GM12878 (cell line): Measurements from ENCODE around the gene KAT14. TPM values are rescaled to one million over a fixed set of nuclear protein-coding genes. Genes with fewer than 3 reads are reported as not detected.

Experiments
- ATAC-seq: fragments of 200-7000 bp; cut with Tn5 transposase; 3 replicates; pipeline ENCODE4 v1.9.1; 2020; ENCODE audit warnings: mild to moderate bottlenecking, moderate library complexity
- BruUV-seq: library from RNA; stranded (reverse); fragments of 400-500 nt; replicated peaks from 2 replicates; lab custom pipeline; 2021; lab: Mats Ljungman, UMichigan
- CTCF ChIA-PET: fragments of 300-600 bp; sonication (Branson Sonifier 250); formaldehyde crosslinking; extraction: SDS; loops from one replicate; lab custom pipeline; 2021; ENCODE audit warnings: inconsistent platforms; lab: Yijun Ruan, JAX
- POLR2A ChIA-PET: fragments of 350-600 bp; formaldehyde crosslinking; extraction: SDS; loops from one replicate; lab custom pipeline; 2021; ENCODE audit warnings: inconsistent platforms; lab: Charles Lee
- RAD21 ChIA-PET: fragments of 300-600 bp; sonication (Branson Sonifier 250); formaldehyde crosslinking; loops from one replicate; lab custom pipeline; 2023; ENCODE audit warnings: antibody characterized with exemption; ENCODE audit not compliant: unreplicated experiment; lab: Charles Lee
- SMC1A ChIA-PET: fragments of 300-600 bp; sonication (Branson Sonifier 250); formaldehyde crosslinking; loops from one replicate; lab custom pipeline; 2023; ENCODE audit not compliant: unreplicated experiment, uncharacterized antibody; lab: Charles Lee
- DNase-seq: peaks from one replicate; pipeline ENCODE4 v3.0.0-alpha.2; 2011; ENCODE audit warnings: low read depth, low spot score
- FAIRE-seq: peaks from 3 replicates; lab custom pipeline; 2011; peaks lifted over from hg19 to GRCh38; lab: Jason Lieb, UNC
- H2AFZ ChIP-seq: 2 replicates; pipeline ENCODE4 v1.6.0; 2011; ENCODE audit warnings: low read depth, low read length, control low read depth; ENCODE audit not compliant: control insufficient read depth
- H3K27ac ChIP-seq: 2 replicates; pipeline ENCODE4 v1.5.1; 2011; ENCODE audit warnings: control low read depth; ENCODE audit not compliant: control insufficient read depth, insufficient read depth
- H3K27me3 ChIP-seq, 2 experiments: replicated peaks in 1 of 2; 2 replicates each; pipeline versions ENCODE4 v1.6.0 to v1.6.1; 2011; ENCODE audit warnings: low read length in 1 of 2; ENCODE audit not compliant: control insufficient read depth in 2 of 2, insufficient read depth in 2 of 2
- H3K36me3 ChIP-seq, 2 experiments: 2 replicates each; pipeline ENCODE4 v1.5.1; 2011; ENCODE audit warnings: low read length in 1 of 2; ENCODE audit not compliant: control insufficient read depth in 2 of 2, insufficient read depth in 2 of 2
- H3K4me1 ChIP-seq: 2 replicates; pipeline ENCODE4 v1.6.1; 2011; ENCODE audit warnings: mild to moderate bottlenecking, low read length, moderate library complexity, mixed read lengths; ENCODE audit not compliant: control insufficient read depth, insufficient read depth
- H3K4me2 ChIP-seq: 2 replicates; pipeline ENCODE4 v1.6.0; 2011; ENCODE audit warnings: control low read depth; ENCODE audit not compliant: control insufficient read depth, insufficient read depth
- H3K4me3 ChIP-seq: fragments of 200-600 bp; sonication (generic); 2 replicates; pipeline ENCODE4 v1.5.1; 2016
- H3K79me2 ChIP-seq: 2 replicates; pipeline ENCODE4 v1.6.0; 2011; ENCODE audit warnings: low read length; ENCODE audit not compliant: control insufficient read depth, insufficient read depth
- H3K9ac ChIP-seq: 2 replicates; pipeline ENCODE4 v1.8.0; 2011; ENCODE audit warnings: low read length, control low read depth, mixed read lengths; ENCODE audit not compliant: control insufficient read depth, insufficient read depth
- H3K9me3 ChIP-seq: replicated peaks from 3 replicates; pipeline ENCODE4 v1.5.1; 2011; ENCODE audit warnings: mild to moderate bottlenecking, low read length; ENCODE audit not compliant: control insufficient read depth, insufficient read depth
- H4K20me1 ChIP-seq: 2 replicates; pipeline ENCODE4 v1.6.0; 2011; ENCODE audit not compliant: control insufficient read depth, insufficient read depth
- BHLHE40 ChIP-seq, 2 experiments: fragments of 450-650 bp in 1 of 2; IDR thresholded peaks; 2 replicates each; pipeline ENCODE4 v1.6.1; 2011 to 2017; ENCODE audit warnings: low read depth in 2 of 2, borderline replicate concordance in 1 of 2, improper control_type of control experiment in 1 of 2, low read length in 1 of 2, mild to moderate bottlenecking in 1 of 2
- CEBPB ChIP-seq, 2 experiments: fragments of 150-350 bp in 1 of 2; IDR thresholded peaks; 2 replicates each; pipeline ENCODE4 v1.6.1; 2012 to 2014; ENCODE audit warnings: low read depth in 2 of 2, low read length in 2 of 2, borderline replicate concordance in 1 of 2, inconsistent platforms in 1 of 2
- E2F8 ChIP-seq: fragments of 450-650 bp; IDR thresholded peaks from 2 replicates; pipeline ENCODE4 v1.6.1; 2018; ENCODE audit warnings: mild to moderate bottlenecking, low read depth, moderate library complexity; ENCODE audit not compliant: partially characterized antibody
- E4F1 ChIP-seq: fragments of 450-650 bp; IDR thresholded peaks from 2 replicates; pipeline ENCODE4 v1.6.1; 2018; ENCODE audit warnings: borderline replicate concordance, mild to moderate bottlenecking; ENCODE audit not compliant: partially characterized antibody
- HSF1 ChIP-seq: fragments of 150-350 bp; IDR thresholded peaks from 2 replicates; pipeline ENCODE4 v1.6.1; 2014; ENCODE audit warnings: mild to moderate bottlenecking, low read depth, low read length
- IRF4 ChIP-seq: IDR thresholded peaks from 2 replicates; pipeline ENCODE4 v1.6.1; 2011; ENCODE audit warnings: low read depth, low read length
- MTA2 ChIP-seq: fragments of 450-650 bp; IDR thresholded peaks from 2 replicates; pipeline ENCODE4 v1.6.1; 2016; ENCODE audit warnings: low read depth, mild to moderate bottlenecking, moderate library complexity
- NFIC ChIP-seq: IDR thresholded peaks from 2 replicates; pipeline ENCODE4 v1.6.1; 2012; ENCODE audit warnings: low read depth, mild to moderate bottlenecking, inconsistent platforms, low read length, moderate library complexity
- NFYB ChIP-seq: IDR thresholded peaks from 2 replicates; pipeline ENCODE4 v1.6.1; 2011; ENCODE audit warnings: low read depth, mild to moderate bottlenecking, low read length, improper control_type of control experiment, moderate library complexity; ENCODE audit not compliant: insufficient read depth
- SMAD1 ChIP-seq: fragments of 450-650 bp; IDR thresholded peaks from 2 replicates; pipeline ENCODE4 v1.6.1; 2018; ENCODE audit warnings: mild to moderate bottlenecking, low read depth; ENCODE audit not compliant: partially characterized antibody
- SPI1 ChIP-seq: IDR thresholded peaks from 2 replicates; pipeline ENCODE4 v1.6.1; 2011; ENCODE audit warnings: low read depth, mild to moderate bottlenecking, low read length, moderate library complexity, borderline replicate concordance; ENCODE audit not compliant: insufficient read depth
- STAT1 ChIP-seq: fragments of 450-650 bp; conservative IDR thresholded peaks from 2 replicates; pipeline ENCODE4 v1.6.1; 2014; ENCODE audit warnings: antibody characterized with exemption, mild to moderate bottlenecking
- TAF1 ChIP-seq: IDR thresholded peaks from 2 replicates; pipeline ENCODE4 v1.6.1; 2011; ENCODE audit warnings: mild to moderate bottlenecking, low read depth, low read length, borderline replicate concordance
- in situ Hi-C: fragments of 300-500 bp; cut with MboI; formaldehyde crosslinking; loops from 9 replicates; pipeline ENCODE4 v1.14.3; 2018; ENCODE audit warnings: mixed read lengths
- intact Hi-C: fragments of 100-400 bp; cut with micrococcal nuclease; formaldehyde crosslinking; loops from one replicate; pipeline ENCODE4 v1.14.2; 2022; ENCODE audit not compliant: unreplicated experiment
- polyA plus RNA-seq, 11 experiments: library from polyadenylated mRNA; depleted of rRNA in 4 of 11; unstranded in 6 of 11; stranded (reverse) in 5 of 11; fragments of >200 nt; fragmentation: Nextera tagmentation in 4 of 11; fragmentation: Illumina TruSeq in 1 of 11; extraction: Ambion mirVana in 4 of 11; extraction: Trizol in 1 of 11; gene quantifications; 1 replicate in 1 of 11; 2 replicates in 10 of 11; pipeline versions ENCODE4 v1.2.1 to v1.2.3, GENCODE V29; 2011 to 2016; ENCODE audit warnings: inconsistent platforms in 2 of 11, missing spikeins in 2 of 11, low read depth in 1 of 11
- total RNA-seq, 4 experiments: library from RNA; depleted of rRNA in 3 of 4; stranded (reverse); fragments of >200 nt in 3 of 4; fragmentation: Illumina TruSeq in 1 of 4; extraction: Trizol in 1 of 4; gene quantifications; 2 replicates each; pipeline versions ENCODE4 v1.2.1 to v1.2.3, GENCODE V29; 2013 to 2021

Gene KAT14
- total and polyA plus RNA-seq, 10 of the 15 experiments (the other 5 are each of a cell fraction or from before 2014, with no cell fraction given) = 4.0 to 19.9 (median 13.9) TPM

- ChIA-PET SMC1A (no interaction called here), RAD21 (no interaction called here), CTCF (no interaction called here), POLR2A (no interaction called here)
- BruUV-seq = no TSS peak
- H3K9ac ChIP-seq = no peak overlapping the region
- in situ Hi-C loops = no loop called here
- H3K4me1 ChIP-seq = no peaks in the 10 kb centered on the region; the same call in 1 of the 2 replicates
- intact Hi-C loops = no loop called here
- no peaks in the 10 kb centered on the region for H4K20me1 ChIP-seq
- H3K79me2 ChIP-seq = no peaks in the 10 kb centered on the region
- no peak overlapping the region for H3K4me2 ChIP-seq
- no peak overlapping the region for H2AFZ ChIP-seq
- ATAC-seq (no peak; the same call in 2 of the 3 replicates), FAIRE-seq (no peak), DNase-seq (no peak)
- no peaks in the 10 kb centered on the region for H3K36me3 ChIP-seq
- H3K9me3 ChIP-seq = peaks cover 3% of the 10 kb centered on the region; the same call in 2 of the 3 replicates
- H3K27ac ChIP-seq = no peak overlapping the region
- H3K4me3 ChIP-seq = no peak overlapping the region
- peaks cover 0 to 2% of the 10 kb centered on the region in 2 experiments; a peak in 1 of 4 replicates for H3K27me3 ChIP-seq
- TF ChIP-seq STAT1 (no peak), HSF1 (no peak), NFYB (no peak), E2F8 (no peak), IRF4 (no peak), MTA2 (no peak), SMAD1 (no peak), TAF1 (no peak), E4F1 (no peak), BHLHE40 (IDR thresholded peaks at IDR 0.05; ENCODE audit: borderline replicate concordance in 1 of 2, low read depth in 2 of 2, low read length in 1 of 2) (no peak), SPI1 (no peak), NFIC (no peak), CEBPB (IDR thresholded peaks at IDR 0.05; ENCODE audit: borderline replicate concordance in 1 of 2, low read depth in 2 of 2, low read length in 2 of 2) (no peak)
These were observed 65.3 kb downstream of the KAT14 start for GRCh38 chr20:18202966-18203365.
